ENCODE results near the gene GIMAP2. TPM values are rescaled to one million over a fixed set of nuclear protein-coding genes. Genes with fewer than 3 reads are reported as not detected.

The GIMAP2 gene
- total RNA-seq, 1 donor from 2014 or later = not detected

- TF ChIP-seq CTCF (conservative IDR thresholded peaks at IDR 0.05) = no peak
- H3K4me3 Mint-ChIP-seq = no peak overlapping the region
- H3K9me3 Mint-ChIP-seq = no peaks in the 10 kb centered on the region
- no peak overlapping the region for H3K27ac Mint-ChIP-seq
- no peaks in the 10 kb centered on the region for H3K36me3 Mint-ChIP-seq
- peaks cover 11% of the 10 kb centered on the region for H3K27me3 Mint-ChIP-seq
- no peak for DNase-seq (ENCODE audit: extremely low spot score, unreplicated experiment)
- H3K4me1 Mint-ChIP-seq (ENCODE audit: unreplicated experiment) = no peaks in the 10 kb centered on the region
Measured at GRCh38 chr7:150722431-150722931, 37.0 kb downstream of the GIMAP2 start.

GRCh38 chr7:150723467-150723866 is 38.0 kb downstream of the GIMAP2 start:
- no peak for DNase-seq (ENCODE audit: extremely low spot score, unreplicated experiment)
- Mint-ChIP-seq H3K9me3 (peaks cover 7% of the 10 kb centered on the region), H3K36me3 (no peaks in the 10 kb centered on the region), H3K27ac (no peak overlapping the region), H3K4me1 (ENCODE audit: unreplicated experiment) (no peaks in the 10 kb centered on the region), H3K27me3 (peaks cover 10% of the 10 kb centered on the region), H3K4me3 (no peak overlapping the region)
- TF ChIP-seq CTCF (conservative IDR thresholded peaks at IDR 0.05) = no peak

- DNase-seq (ENCODE audit: extremely low spot score, unreplicated experiment) = no peak
- Mint-ChIP-seq H3K27ac (no peak overlapping the region), H3K4me3 (no peak overlapping the region), H3K9me3 (peaks cover 12% of the 10 kb centered on the region), H3K4me1 (ENCODE audit: unreplicated experiment) (no peaks in the 10 kb centered on the region), H3K36me3 (no peaks in the 10 kb centered on the region), H3K27me3 (peaks cover 24% of the 10 kb centered on the region)
- TF ChIP-seq CTCF (conservative IDR thresholded peaks at IDR 0.05) = no peak
Measured at GRCh38 chr7:150727381-150727780, 41.9 kb downstream of the GIMAP2 start.

GRCh38 chr7:150728011-150728410 is 42.5 kb downstream of the GIMAP2 start:
- DNase-seq (ENCODE audit: extremely low spot score, unreplicated experiment) = no peak
- H3K4me1 Mint-ChIP-seq (ENCODE audit: unreplicated experiment) = no peaks in the 10 kb centered on the region
- no peaks in the 10 kb centered on the region for H3K36me3 Mint-ChIP-seq
- peaks cover 12% of the 10 kb centered on the region for H3K9me3 Mint-ChIP-seq
- no peak overlapping the region for H3K27ac Mint-ChIP-seq
- H3K27me3 Mint-ChIP-seq = peaks cover 25% of the 10 kb centered on the region
- no peak overlapping the region for H3K4me3 Mint-ChIP-seq
- TF ChIP-seq CTCF (conservative IDR thresholded peaks at IDR 0.05) = no peak

GRCh38 chr7:150728609-150729008 is 43.1 kb downstream of the GIMAP2 start:
- no peak for TF ChIP-seq CTCF (conservative IDR thresholded peaks at IDR 0.05)
- no peak for DNase-seq (ENCODE audit: extremely low spot score, unreplicated experiment)
- Mint-ChIP-seq H3K36me3 (no peaks in the 10 kb centered on the region), H3K4me3 (no peak overlapping the region), H3K27ac (no peak overlapping the region), H3K9me3 (peaks cover 12% of the 10 kb centered on the region), H3K4me1 (ENCODE audit: unreplicated experiment) (no peaks in the 10 kb centered on the region), H3K27me3 (peaks cover 31% of the 10 kb centered on the region)

- H3K36me3 Mint-ChIP-seq = no peaks in the 10 kb centered on the region
- H3K27ac Mint-ChIP-seq = no peak overlapping the region
- no peak overlapping the region for H3K4me3 Mint-ChIP-seq
- H3K27me3 Mint-ChIP-seq = peaks cover 58% of the 10 kb centered on the region
- peaks cover 12% of the 10 kb centered on the region for H3K9me3 Mint-ChIP-seq
- TF ChIP-seq CTCF (conservative IDR thresholded peaks at IDR 0.05) = no peak
- H3K4me1 Mint-ChIP-seq (ENCODE audit: unreplicated experiment) = no peaks in the 10 kb centered on the region
- no peak for DNase-seq (ENCODE audit: extremely low spot score, unreplicated experiment)
Measured at GRCh38 chr7:150731916-150732315, 46.4 kb downstream of the GIMAP2 start.
